B cell (primary cell): ENCODE results near the gene EPN1. TPM values are rescaled to one million over a fixed set of nuclear protein-coding genes. Genes with fewer than 3 reads are reported as not detected.

ENCODE experiments used
- ATAC-seq: fragments of 200-7000 bp; cut with Tn5 transposase; one replicate; pipeline ENCODE4 v1.10.0; 2021; ENCODE audit warnings: low read depth, mild to moderate bottlenecking, moderate number of reproducible peaks, moderate library complexity
- CTCF ChIA-PET: fragments of 350-600 bp; sonication (Branson Sonifier 250); formaldehyde crosslinking; loops from one replicate; lab custom pipeline; 2021; ENCODE audit warnings: antibody characterized with exemption, inconsistent platforms; lab: Charles Lee
- POLR2A ChIA-PET: fragments of 350-600 bp; sonication (Branson Sonifier 250); formaldehyde crosslinking; loops from one replicate; lab custom pipeline; 2021; ENCODE audit warnings: antibody characterized with exemption; lab: Charles Lee
- DNase-seq: peaks from one replicate; pipeline ENCODE4 v3.0.0; 2013
- H2AFZ ChIP-seq: 2 replicates; pipeline ENCODE4 v1.6.1; 2012; ENCODE audit warnings: mild to moderate bottlenecking, low read depth, low read length; ENCODE audit not compliant: insufficient read depth, poor library complexity, severe bottlenecking
- H3K27ac ChIP-seq, 2 donors: 1 replicate in 1 of 2; 2 replicates in 1 of 2; pipeline ENCODE4 v1.5.1; 2012 to 2013; ENCODE audit warnings: low read length in 2 of 2, mild to moderate bottlenecking in 2 of 2, moderate library complexity in 1 of 2
- H3K27me3 ChIP-seq, 4 experiments: fragments of 200-600 bp in 1 of 4; sonication (generic) in 1 of 4; replicated peaks in 1 of 4; 1 replicate in 2 of 4; 2 replicates in 2 of 4; pipeline versions ENCODE4 v1.6.1 to v1.7.0; 2013 to 2016; ENCODE audit warnings: low read length in 3 of 4, mild to moderate bottlenecking in 2 of 4, mixed read lengths in 1 of 4, moderate library complexity in 1 of 4; ENCODE audit not compliant: insufficient read depth in 4 of 4, control insufficient read depth in 3 of 4; ENCODE audit errors: control extremely low read depth in 1 of 4
- H3K36me3 ChIP-seq, 2 experiments: replicated peaks in 1 of 2; 1 replicate in 1 of 2; 2 replicates in 1 of 2; pipeline versions ENCODE4 v1.6.1 to v1.7.1; 2013; ENCODE audit warnings: low read length in 1 of 2; ENCODE audit not compliant: insufficient read depth in 2 of 2, control insufficient read depth in 1 of 2; ENCODE audit errors: control extremely low read depth in 1 of 2, extremely low read depth in 1 of 2
- H3K4me1 ChIP-seq, 2 donors: fragments of 200-600 bp in 1 of 2; sonication (generic) in 1 of 2; 1 replicate in 1 of 2; 2 replicates in 1 of 2; pipeline versions ENCODE4 v1.5.1 to v1.6.1; 2013 to 2017; ENCODE audit warnings: low read length in 2 of 2; ENCODE audit not compliant: control insufficient read depth in 2 of 2, insufficient read depth in 2 of 2
- H3K4me2 ChIP-seq: replicated peaks from 2 replicates; pipeline ENCODE3; 2012; ENCODE audit warnings: mild to moderate bottlenecking, low read depth, low read length; ENCODE audit not compliant: poor library complexity, severe bottlenecking
- H3K4me3 ChIP-seq, 5 experiments: fragments of 200-600 bp in 1 of 5; sonication (generic) in 1 of 5; 1 replicate in 3 of 5; 2 replicates in 2 of 5; pipeline versions ENCODE4 v1.5.1 to v1.7.0; 2011 to 2016; ENCODE audit warnings: low read length in 4 of 5, mild to moderate bottlenecking in 4 of 5, low read depth in 2 of 5, control low read depth in 1 of 5, moderate library complexity in 1 of 5; ENCODE audit not compliant: insufficient read depth in 1 of 5; ENCODE audit errors: control extremely low read depth in 1 of 5, extremely low read depth in 1 of 5
- H3K79me2 ChIP-seq: fragments of 200-600 bp; sonication (generic); one replicate; pipeline ENCODE4 v1.6.0; 2016; ENCODE audit warnings: low read length; ENCODE audit not compliant: control insufficient read depth, insufficient read depth
- H3K9ac ChIP-seq: fragments of 200-600 bp; sonication (generic); 2 replicates; pipeline ENCODE4 v1.6.1; 2017; ENCODE audit warnings: mild to moderate bottlenecking, low read length, moderate library complexity
- H3K9me3 ChIP-seq, 3 donors: one replicate each; pipeline versions ENCODE4 v1.6.1 to v1.7.1; 2013; ENCODE audit warnings: low read length in 2 of 3; ENCODE audit not compliant: control insufficient read depth in 2 of 3, insufficient read depth in 1 of 3; ENCODE audit errors: control extremely low read depth in 1 of 3
- H4K20me1 ChIP-seq: 2 replicates; pipeline ENCODE4 v1.6.0; 2012; ENCODE audit warnings: mild to moderate bottlenecking, low read length; ENCODE audit not compliant: insufficient read depth, control insufficient read depth, poor library complexity, severe bottlenecking
- H3K27ac Mint-ChIP-seq: one replicate; pipeline ENCODE4 v1.8.0; 2021; ENCODE audit warnings: mixed read lengths
- H3K27me3 Mint-ChIP-seq: one replicate; pipeline ENCODE4 v1.8.0; 2021; ENCODE audit warnings: mixed read lengths
- H3K4me1 Mint-ChIP-seq: one replicate; pipeline ENCODE4 v1.8.0; 2021; ENCODE audit warnings: mixed read lengths
- H3K4me3 Mint-ChIP-seq: one replicate; pipeline ENCODE4 v1.8.0; 2021; ENCODE audit warnings: mixed read lengths
- H3K9me3 Mint-ChIP-seq: one replicate; pipeline ENCODE4 v1.8.0; 2022; ENCODE audit warnings: mixed read lengths; ENCODE audit not compliant: insufficient read depth
- CTCF ChIP-seq: fragments of 200-600 bp; IDR thresholded peaks from one replicate; pipeline ENCODE4 v1.8.0; 2022; ENCODE audit warnings: antibody characterized with exemption, mild to moderate bottlenecking
- EZH2 ChIP-seq: IDR thresholded peaks from 2 replicates; pipeline ENCODE4 v1.6.1; 2012; ENCODE audit warnings: borderline replicate concordance, low read depth, mild to moderate bottlenecking, moderate library complexity, low read length; ENCODE audit not compliant: insufficient read depth, poor library complexity, severe bottlenecking
- WGBS: methylation state at CpG from one replicate; pipeline ENCODE4 v1.1.5; 2013; ENCODE audit warnings: missing lambda C conversion rate; ENCODE audit not compliant: insufficient coverage; 5-methylcytosine and 5-hydroxymethylcytosine counted together
- intact Hi-C: fragments of 100-400 bp; cut with micrococcal nuclease; formaldehyde crosslinking; loops from one replicate; pipeline ENCODE4 v1.10.0; 2022
- polyA plus RNA-seq: library from polyadenylated mRNA; depleted of rRNA; stranded (reverse); fragments of >200 nt; gene quantifications from 2 replicates; pipeline ENCODE4 v1.2.3, GENCODE V29; 2012
- total RNA-seq, 2 donors: library from RNA; stranded (reverse); fragments of 120-200 nt in 1 of 2; gene quantifications; 1 replicate in 1 of 2; 2 replicates in 1 of 2; pipeline versions ENCODE4 v1.2.3 to v1.2.4, GENCODE V29; 2013 to 2022

The EPN1 gene
- total and polyA plus RNA-seq, 2 donors (not counting 1 experiment from before 2014, with no cell fraction given), result 54.4 to 63.9 TPM

DNA sequence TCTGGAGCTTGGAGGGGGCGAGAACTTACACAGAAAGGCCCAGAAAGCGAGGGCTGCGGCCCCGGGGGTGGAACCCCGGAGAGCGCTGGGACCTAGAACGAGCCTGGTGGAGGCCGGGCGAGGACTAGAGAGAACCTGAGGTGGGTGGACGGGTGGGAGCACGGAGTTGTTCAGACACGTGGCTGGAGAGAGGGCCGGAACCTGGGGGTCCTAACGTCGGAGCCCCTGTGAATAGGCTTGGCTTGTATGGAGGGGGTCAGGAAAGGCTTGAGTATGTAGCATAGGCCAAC, 31.2 kb upstream of the EPN1 start:
- Histone ChIP-seq H3K36me3 (peaks cover 0 to 13% of the 10 kb centered on the region in 2 experiments), H3K4me3 (peak overlapping the region; percentile 59 to 85 (median 78)), H3K4me2 (peak overlapping the region; percentile 96), H3K27ac (peak overlapping the region; percentile 79 to 82), H3K27me3 (no peaks in the 10 kb centered on the region), H3K9ac (peak overlapping the region; percentile 77), H3K79me2 (peaks cover 37% of the 10 kb centered on the region), H2AFZ (peak overlapping the region; percentile 53), H4K20me1 (peaks cover 21% of the 10 kb centered on the region), H3K4me1 (peaks cover 35 to 68% of the 10 kb centered on the region in 2 donors), H3K9me3 (peaks cover 0 to 10% (median 0%) of the 10 kb centered on the region in 3 donors)
- 0% methylated on average over 15 of the region's 15 CpGs for WGBS
- POLR2A ChIA-PET, result interaction anchor here (0.6 to 1.2 kb wide), 3 partner anchors 8 to 11 kb away, joined by 3 to 4 read pairs (median 3); partner anchors contain the start of gene U2AF2
- Mint-ChIP-seq H3K27me3 (no peaks in the 10 kb centered on the region), H3K4me3 (peak overlapping the region; percentile 88), H3K4me1 (peaks cover 62% of the 10 kb centered on the region), H3K27ac (peak overlapping the region; percentile 98), H3K9me3 (no peaks in the 10 kb centered on the region)
- intact Hi-C loops, result loop anchor here (1.0 to 5.0 kb wide), 5 partner anchors 9 to 237 kb away; partner anchors contain the start of genes EPN1, UBE2S and ZNF865
- DNase-seq, result no peak
- CTCF ChIA-PET, result interaction anchor here (1.1 to 7.2 kb wide), 2 partner anchors 8 to 11 kb away, joined by 5 to 131 read pairs; partner anchors contain the start of gene U2AF2
- TF ChIP-seq CTCF (no peak), EZH2 (no peak)
- ATAC-seq, result no peak

DNA sequence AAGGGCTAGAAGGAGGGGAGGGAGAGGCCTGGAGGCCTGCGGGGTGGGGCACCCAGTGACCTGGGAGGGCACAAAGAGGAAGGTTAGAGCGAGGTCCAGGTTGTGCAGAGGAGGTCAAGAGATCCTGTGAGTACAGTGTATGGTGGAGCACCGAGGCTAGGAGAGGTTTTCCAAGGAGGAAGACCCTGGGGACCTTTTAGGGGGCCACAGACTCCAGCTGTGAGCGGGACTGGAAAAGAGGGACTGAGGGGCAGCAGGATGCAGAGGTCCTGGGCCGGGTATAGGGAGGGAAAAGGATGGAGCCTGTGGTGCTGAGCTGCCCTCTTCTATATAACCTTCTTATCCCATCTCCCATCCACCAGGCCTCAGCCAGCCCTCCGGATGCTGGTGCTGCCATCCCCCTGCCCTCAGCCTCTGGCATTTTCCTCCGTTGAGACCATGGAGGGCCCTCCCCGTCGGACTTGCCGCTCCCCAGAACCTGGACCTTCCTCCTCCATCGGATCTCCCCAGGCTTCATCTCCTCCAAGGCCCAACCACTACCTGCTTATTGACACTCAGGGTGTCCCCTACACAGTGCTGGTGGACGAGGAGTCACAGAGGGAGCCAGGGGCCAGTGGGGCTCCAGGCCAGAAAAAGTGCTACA, 30.7 kb upstream of the EPN1 start:
- Histone ChIP-seq H3K4me2 (peak overlapping the region; percentile 96), H4K20me1 (peaks cover 21% of the 10 kb centered on the region), H3K4me1 (peaks cover 39 to 69% of the 10 kb centered on the region in 2 donors), H3K4me3 (peak overlapping the region; percentile 59 to 85 (median 78)), H3K9me3 (peaks cover 0 to 7% (median 0%) of the 10 kb centered on the region in 3 donors), H3K27me3 (no peaks in the 10 kb centered on the region), H3K79me2 (peaks cover 42% of the 10 kb centered on the region), H3K27ac (peak overlapping the region; percentile 79 to 82), H3K9ac (peak overlapping the region; percentile 77), H3K36me3 (peaks cover 0 to 15% of the 10 kb centered on the region in 2 experiments), H2AFZ (no peak overlapping the region)
- CTCF ChIA-PET, result interaction anchor here (1.1 to 7.2 kb wide), 2 partner anchors 9 to 10 kb away, joined by 5 to 131 read pairs; partner anchors contain the start of gene U2AF2
- TF ChIP-seq EZH2 (no peak), CTCF (no peak)
- 47% methylated on average over 10 of the region's 12 CpGs for WGBS
- Mint-ChIP-seq H3K4me3 (peak overlapping the region; percentile 88), H3K9me3 (no peaks in the 10 kb centered on the region), H3K4me1 (peaks cover 63% of the 10 kb centered on the region), H3K27me3 (no peaks in the 10 kb centered on the region), H3K27ac (peak overlapping the region; percentile 98)
- ATAC-seq, result no peak
- intact Hi-C loops, result loop anchor here (5.0 kb wide), 3 partner anchors 33 to 237 kb away; partner anchors contain the start of genes EPN1, UBE2S and ZNF865
- POLR2A ChIA-PET, result interaction anchor here (0.6 to 1.8 kb wide), 5 partner anchors 8 to 525 kb away, joined by 3 to 12 read pairs (median 3); partner anchors contain the start of gene U2AF2
- DNase-seq, result no peak
